Heart right ventricle (tissue), 16 donors: ENCODE results near the gene MT1X. TPM values are rescaled to one million over a fixed set of nuclear protein-coding genes. Genes with fewer than 3 reads are reported as not detected.

Experiments
- ATAC-seq, 8 donors: fragments of 200-7000 bp; cut with Tn5 transposase; one replicate each; pipeline ENCODE4 v1.9.1; 2020; ENCODE audit warnings: mild to moderate bottlenecking in 8 of 8, moderate library complexity in 8 of 8, moderate number of reproducible peaks in 1 of 8
- DNase-seq, 2 donors: peaks; one replicate each; pipeline ENCODE4 v3.0.0-alpha.2; 2020
- H3K27ac ChIP-seq, 10 donors: fragments of 200-600 bp; sonication (generic) in 2 of 10; one replicate each; pipeline versions ENCODE4 v1.5.0 to v1.8.0; 2020 to 2022; ENCODE audit warnings: mild to moderate bottlenecking in 3 of 10
- H3K27me3 ChIP-seq, 7 donors: fragments of 200-600 bp; one replicate each; pipeline ENCODE4 v1.8.0; 2021 to 2022; ENCODE audit warnings: mild to moderate bottlenecking in 2 of 7
- H3K36me3 ChIP-seq, 9 donors: fragments of 200-600 bp; sonication (generic) in 1 of 9; one replicate each; pipeline versions ENCODE4 v1.5.0 to v1.8.0; 2020 to 2022; ENCODE audit warnings: mild to moderate bottlenecking in 2 of 9
- H3K4me1 ChIP-seq, 9 donors: fragments of 200-600 bp; sonication (generic) in 1 of 9; one replicate each; pipeline versions ENCODE4 v1.5.0 to v1.8.0; 2020 to 2022; ENCODE audit warnings: mild to moderate bottlenecking in 4 of 9
- H3K4me3 ChIP-seq, 10 donors: fragments of 200-600 bp; sonication (generic) in 2 of 10; one replicate each; pipeline versions ENCODE4 v1.5.0 to v1.8.0; 2020 to 2022; ENCODE audit warnings: mild to moderate bottlenecking in 7 of 10, moderate library complexity in 2 of 10
- H3K9me3 ChIP-seq, 11 donors: fragments of 200-600 bp in 10 of 11; sonication (generic) in 2 of 11; one replicate each; pipeline versions ENCODE4 v1.5.0 to v1.8.0; 2013 to 2022; ENCODE audit warnings: mild to moderate bottlenecking in 2 of 11, control low read depth in 1 of 11, moderate library complexity in 1 of 11
- WGBS, 2 donors: extraction: QIAGEN DNeasy Blood & Tissue Kit; methylation state at CpG; one replicate each; pipeline ENCODE4 v1.1.7; 2013; ENCODE audit warnings: inconsistent platforms in 1 of 2; 5-methylcytosine and 5-hydroxymethylcytosine counted together
- intact Hi-C, 10 donors: fragments of 100-400 bp; cut with DNase I; formaldehyde crosslinking; loops; one replicate each; pipeline versions ENCODE4 v1.11.1 to v1.14.2; 2022
- polyA plus RNA-seq, 2 donors: library from polyadenylated mRNA; stranded (reverse); fragments of 200-250 nt; gene quantifications; one replicate each; pipeline ENCODE4 v1.2.3, GENCODE V29; 2013
- total RNA-seq, 10 donors: library from RNA; stranded (reverse); fragmentation: NEBNext Ultra II Directional in 3 of 10; extraction: Animal tissue kit (Norgen Biotek cat#: 25700) in 3 of 10; gene quantifications; one replicate each; pipeline versions ENCODE4 v1.2.1 to v1.2.4, GENCODE V29; 2021 to 2023
- TF ChIP-seq, protein P1 (sequence below), 9 donors: fragments of 200-600 bp; sonication (generic) in 2 of 9; IDR thresholded peaks; one replicate each; pipeline versions ENCODE4 v1.5.0 to v1.8.0; 2021 to 2022; ENCODE audit warnings: antibody characterized with exemption in 9 of 9, mild to moderate bottlenecking in 5 of 9, moderate library complexity in 1 of 9
- donor health status: Arrhythmogenic right ventricular cardiomyopathy.
- donor health status: ischemic (EF 13 %, LVEDD 7.1; RV severe dilation, severe dysfunction).
- donor health status: healthy with polysubstance abuse.
- donor health status: DM: no; HTN: yes; CAD: no.
- donor health status: DM: no; HTN: no; CAD: no.
- donor health status: ischemic (EF 25% LVEDD 6.9; RV normal size, moderate dysfunction).
- donor health status: ischemic (EF 25% LVEDD 5.7; RV mildly dilated, moderate dysfunction).
- donor health status: healthy.
- donor health status: DM: yes; HTN: yes; CAD: no.
- donor health status: Ischemic cardiomyopathy.
- donor health status: ischemic (EF 35%, LVEDD 5.7; RV mildly dilated, moderate dysfunction).
- donor health status: nonischemic (EF 11% LVEDD 7.7; RV severe dilation, severe dysfunction).
- donor health status: DM: yes; HTN: yes; CAD: no.
- donor health status: PGD.
- donor health status: ischemic (EF 29% LVEDD 5.4; RV normal size, mild dysfunction).
- donor health status: nonischemic (EF 23%, LVEDD 6.1; RV moderate dilation, normal function).

Gene MT1X
- total and polyA plus RNA-seq, 12 donors = 15.8 to 616 (median 101) TPM

GRCh38 chr16:56647641-56648431 lies 34.4 kb upstream of the MT1X start:
- 36 to 37% methylated on average over 33 of the region's 33 CpGs for WGBS, 2 donors
- no peak for DNase-seq
- Histone ChIP-seq H3K36me3 (no peaks in the 10 kb centered on the region), H3K4me3 (no peak overlapping the region), H3K4me1 (peaks cover 0 to 15% (median 11%) of the 10 kb centered on the region in 9 donors), H3K9me3 (no peaks in the 10 kb centered on the region), H3K27ac (no peak overlapping the region), H3K27me3 (peaks cover 0 to 76% (median 56%) of the 10 kb centered on the region in 7 donors)
- ATAC-seq = no peak
- TF ChIP-seq, protein P1, sequence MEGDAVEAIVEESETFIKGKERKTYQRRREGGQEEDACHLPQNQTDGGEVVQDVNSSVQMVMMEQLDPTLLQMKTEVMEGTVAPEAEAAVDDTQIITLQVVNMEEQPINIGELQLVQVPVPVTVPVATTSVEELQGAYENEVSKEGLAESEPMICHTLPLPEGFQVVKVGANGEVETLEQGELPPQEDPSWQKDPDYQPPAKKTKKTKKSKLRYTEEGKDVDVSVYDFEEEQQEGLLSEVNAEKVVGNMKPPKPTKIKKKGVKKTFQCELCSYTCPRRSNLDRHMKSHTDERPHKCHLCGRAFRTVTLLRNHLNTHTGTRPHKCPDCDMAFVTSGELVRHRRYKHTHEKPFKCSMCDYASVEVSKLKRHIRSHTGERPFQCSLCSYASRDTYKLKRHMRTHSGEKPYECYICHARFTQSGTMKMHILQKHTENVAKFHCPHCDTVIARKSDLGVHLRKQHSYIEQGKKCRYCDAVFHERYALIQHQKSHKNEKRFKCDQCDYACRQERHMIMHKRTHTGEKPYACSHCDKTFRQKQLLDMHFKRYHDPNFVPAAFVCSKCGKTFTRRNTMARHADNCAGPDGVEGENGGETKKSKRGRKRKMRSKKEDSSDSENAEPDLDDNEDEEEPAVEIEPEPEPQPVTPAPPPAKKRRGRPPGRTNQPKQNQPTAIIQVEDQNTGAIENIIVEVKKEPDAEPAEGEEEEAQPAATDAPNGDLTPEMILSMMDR (IDR thresholded peaks at IDR 0.05) = no peak
- intact Hi-C loops = loop anchor here in 1 of 10 donors (5.0 kb wide), 1 partner anchor 46 kb away; no protein-coding TSS in a partner anchor

DNA sequence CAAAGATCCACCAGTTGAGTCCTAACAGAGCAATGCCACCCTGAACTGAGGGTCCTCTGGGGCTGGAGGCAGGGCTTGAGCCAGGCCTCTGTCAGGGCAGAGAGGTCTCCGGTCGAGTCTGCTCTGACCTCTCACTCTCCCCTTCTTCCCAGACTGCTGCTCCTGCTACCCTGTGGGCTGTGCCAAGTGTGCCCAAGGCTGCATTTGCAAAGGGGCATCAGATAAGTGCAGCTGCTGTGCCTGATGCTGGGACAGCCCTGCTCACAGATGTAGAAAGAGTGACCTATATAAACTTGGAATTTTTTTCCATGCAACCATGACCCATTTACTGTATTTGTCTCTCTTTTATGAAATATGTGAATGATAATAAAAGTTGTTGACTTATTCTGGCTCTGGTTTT lies 33.0 kb upstream of the MT1X start:
- 84 to 91% methylated on average over 2 of the region's 2 CpGs for WGBS, 2 donors
- H3K27me3 ChIP-seq = peaks cover 0 to 67% (median 45%) of the 10 kb centered on the region in 7 donors
- intact Hi-C loops = loop anchor here in 1 of 10 donors (5.0 kb wide), 1 partner anchor 47 kb away; no protein-coding TSS in a partner anchor
- H3K36me3 ChIP-seq = no peaks in the 10 kb centered on the region
- TF ChIP-seq, protein P1 (IDR thresholded peaks at IDR 0.05) = no peak
- ATAC-seq (no peak), DNase-seq (no peak)
- peaks cover 0 to under 1% (median 0%) of the 10 kb centered on the region in 9 donors for H3K4me1 ChIP-seq
- H3K27ac ChIP-seq = no peak overlapping the region
- H3K9me3 ChIP-seq = no peaks in the 10 kb centered on the region
- no peak overlapping the region for H3K4me3 ChIP-seq

DNA sequence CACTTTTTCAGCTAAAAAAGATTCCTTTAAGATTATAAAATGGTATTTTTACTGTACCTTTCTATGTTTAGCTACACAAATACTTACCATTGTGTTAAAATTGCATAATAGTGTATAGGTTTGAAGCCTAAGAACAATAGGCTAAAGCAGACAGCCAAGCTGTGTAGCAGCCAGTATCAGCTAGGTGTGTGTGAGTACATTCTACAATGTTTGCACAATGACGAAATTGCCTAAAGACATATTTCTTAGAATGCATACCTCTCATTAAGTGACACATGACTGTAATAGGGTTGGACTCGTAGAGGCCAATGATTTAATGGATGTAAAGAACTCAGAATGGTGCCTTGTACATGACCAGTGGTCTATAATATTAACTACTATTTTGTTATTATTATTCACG lies 32.5 kb upstream of the MT1X start:
- Histone ChIP-seq H3K36me3 (no peaks in the 10 kb centered on the region), H3K9me3 (no peaks in the 10 kb centered on the region), H3K27me3 (peaks cover 0 to 63% (median 41%) of the 10 kb centered on the region in 7 donors), H3K4me3 (no peak overlapping the region), H3K27ac (no peak overlapping the region), H3K4me1 (no peaks in the 10 kb centered on the region)
- DNase-seq (no peak), ATAC-seq (no peak)
- WGBS, 2 donors = 87 to 89% methylated on average over 3 of the region's 3 CpGs
- TF ChIP-seq, protein P1 (IDR thresholded peaks at IDR 0.05) = no peak
- intact Hi-C loops = loop anchor here in 1 of 10 donors (5.0 kb wide), 1 partner anchor 48 kb away; no protein-coding TSS in a partner anchor

GRCh38 chr16:56651586-56651985 lies 30.7 kb upstream of the MT1X start, which contains the start of gene MT1B:
TSS of gene MT1B (plus strand) at chr16:56651886. CDS start at chr16:56651954, 68 bp downstream.
- no peak within 1 kb of the TSS for H3K4me3 ChIP-seq
- ATAC-seq = peak in 2 of 8 donors; percentile 22 to 51
- H3K27me3 ChIP-seq = peaks cover 0 to 45% (median 30%) of the 10 kb centered on the region in 7 donors
- intact Hi-C loops = no loop called here
- H3K27ac ChIP-seq = no peak within 1 kb of the TSS
- no peaks in the 10 kb centered on the region for H3K9me3 ChIP-seq
- WGBS, 2 donors = 67 to 68% methylated on average over 7 of the region's 7 CpGs
- H3K4me1 ChIP-seq = no peaks in the 10 kb centered on the region
- TF ChIP-seq, protein P1 (IDR thresholded peaks at IDR 0.05) = no peak
- no peak for DNase-seq
- H3K36me3 ChIP-seq = no peaks in the 10 kb centered on the region
